Heart left ventricle (tissue), 16 donors: ENCODE data around the gene GTF3A. TPM values are rescaled to one million over a fixed set of nuclear protein-coding genes. Genes with fewer than 3 reads are reported as not detected.

Experiments used
- ATAC-seq, 4 donors: fragments of 200-7000 bp; cut with Tn5 transposase; one replicate each; pipeline ENCODE4 v1.9.1; 2020 to 2022; ENCODE audit warnings: moderate library complexity in 4 of 4, mild to moderate bottlenecking in 3 of 4, moderate number of reproducible peaks in 1 of 4
- DNase-seq, 5 donors: peaks; one replicate each; pipeline ENCODE4 v3.0.0-alpha.2; 2020
- H3K27ac ChIP-seq, 12 donors: fragments of 200-600 bp; sonication (generic) in 4 of 12; one replicate each; pipeline versions ENCODE4 v1.5.0 to v1.8.0; 2016 to 2022; ENCODE audit warnings: mild to moderate bottlenecking in 2 of 12
- H3K27me3 ChIP-seq, 9 donors: fragments of 200-600 bp; sonication (generic) in 2 of 9; one replicate each; pipeline versions ENCODE4 v1.5.1 to v1.8.0; 2016 to 2022; ENCODE audit warnings: mild to moderate bottlenecking in 3 of 9
- H3K36me3 ChIP-seq, 9 donors: fragments of 200-600 bp; sonication (generic) in 2 of 9; one replicate each; pipeline versions ENCODE4 v1.5.0 to v1.8.0; 2018 to 2022; ENCODE audit warnings: mild to moderate bottlenecking in 2 of 9
- H3K4me1 ChIP-seq, 12 donors: fragments of 200-600 bp; sonication (generic) in 4 of 12; one replicate each; pipeline versions ENCODE4 v1.5.0 to v1.8.0; 2016 to 2022; ENCODE audit warnings: mild to moderate bottlenecking in 3 of 12
- H3K4me3 ChIP-seq, 12 donors: fragments of 200-600 bp; sonication (generic) in 4 of 12; one replicate each; pipeline versions ENCODE4 v1.5.0 to v1.8.0; 2017 to 2022; ENCODE audit warnings: mild to moderate bottlenecking in 9 of 12, moderate library complexity in 4 of 12
- H3K9me3 ChIP-seq, 12 donors: fragments of 200-600 bp; sonication (generic) in 4 of 12; one replicate each; pipeline versions ENCODE4 v1.5.0 to v1.8.0; 2016 to 2022; ENCODE audit warnings: mild to moderate bottlenecking in 1 of 12
- POLR2A ChIP-seq, 2 donors: fragments of 450-650 bp; IDR thresholded peaks; one replicate each; pipeline ENCODE4 v1.6.1; 2017; ENCODE audit warnings: antibody characterized with exemption in 2 of 2, mild to moderate bottlenecking in 2 of 2, moderate library complexity in 2 of 2
- WGBS, 4 donors: extraction: QIAGEN DNeasy Blood & Tissue Kit in 2 of 4; methylation state at CpG; one replicate each; pipeline versions ENCODE4 v1.1.5 to v1.1.7; 2013 to 2018; 5-methylcytosine and 5-hydroxymethylcytosine counted together
- intact Hi-C, 10 donors: fragments of 100-400 bp; cut with DNase I; formaldehyde crosslinking; loops; one replicate each; pipeline versions ENCODE4 v1.11.1 to v1.14.2; 2022
- polyA plus RNA-seq, 2 donors: library from polyadenylated mRNA; stranded (reverse); fragments of 200-250 nt; gene quantifications; one replicate each; pipeline ENCODE4 v1.2.3, GENCODE V29; 2013
- total RNA-seq, 9 donors: library from RNA; depleted of rRNA in 2 of 9; stranded (reverse); fragments of >200 nt in 2 of 9; fragmentation: NEBNext Ultra II Directional in 3 of 9; extraction: Animal tissue kit (Norgen Biotek cat#: 25700) in 3 of 9; gene quantifications; one replicate each; pipeline versions ENCODE4 v1.1.0 to v1.2.4, GENCODE V29; 2016 to 2023
- TF ChIP-seq, protein P1 (sequence below), 12 donors: fragments of 200-600 bp; sonication (generic) in 4 of 12; IDR thresholded peaks; one replicate each; pipeline versions ENCODE4 v1.5.0 to v1.8.0; 2018 to 2022; ENCODE audit warnings: antibody characterized with exemption in 12 of 12, mild to moderate bottlenecking in 5 of 12
- donor health status: ischemic (EF 13 %, LVEDD 7.1; RV severe dilation, severe dysfunction).
- donor health status: healthy with polysubstance abuse.
- donor health status: DM: no; HTN: yes; CAD: no.
- donor health status: DM: no; HTN: no; CAD: no.
- donor health status: ischemic (EF 25% LVEDD 6.9; RV normal size, moderate dysfunction).
- donor health status: ischemic (EF 25% LVEDD 5.7; RV mildly dilated, moderate dysfunction).
- donor health status: healthy.
- donor health status: DM: yes; HTN: yes; CAD: no.
- donor health status: ischemic (EF 35%, LVEDD 5.7; RV mildly dilated, moderate dysfunction).
- donor health status: nonischemic (EF 11% LVEDD 7.7; RV severe dilation, severe dysfunction).
- donor health status: DM: yes; HTN: yes; CAD: no.
- donor health status: PGD.
- donor health status: ischemic (EF 29% LVEDD 5.4; RV normal size, mild dysfunction).
- donor health status: nonischemic (EF 23%, LVEDD 6.1; RV moderate dilation, normal function).

GTF3A gene
- total and polyA plus RNA-seq, 11 donors: 138 to 593 (median 201) TPM

DNA sequence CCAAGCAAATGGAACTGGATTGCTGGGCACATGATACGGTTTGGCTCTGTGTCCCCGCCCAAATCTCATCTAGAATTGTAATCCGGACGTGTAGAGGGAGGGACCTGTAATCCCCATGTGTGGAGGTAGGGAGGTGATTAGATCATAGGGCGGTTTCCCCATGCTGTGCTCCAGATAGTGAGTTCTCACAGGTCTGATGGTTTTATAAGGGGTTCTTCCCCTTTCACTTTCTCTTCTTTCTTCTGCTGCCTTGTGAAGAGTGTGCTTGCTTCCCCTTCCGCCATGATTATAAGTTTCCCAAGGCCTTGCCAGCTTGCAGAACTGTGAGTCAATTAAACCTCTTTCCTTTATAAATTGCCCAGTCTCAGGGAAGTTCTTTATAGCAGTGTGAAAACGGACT, 58.6 kb downstream of the GTF3A start:
- Histone ChIP-seq H3K27me3 (peaks cover 0 to 15% (median 0%) of the 10 kb centered on the region in 9 donors), H3K9me3 (peaks cover 0 to 7% (median 0%) of the 10 kb centered on the region in 12 donors), H3K4me1 (peaks cover 0 to 5% (median 0%) of the 10 kb centered on the region in 12 donors), H3K4me3 (peak overlapping the region in 1 of 12 donors; percentile 35), H3K27ac (peak overlapping the region in 1 of 12 donors; percentile 67), H3K36me3 (no peaks in the 10 kb centered on the region)
- DNase-seq (peak in 1 of 5 donors; percentile 34), ATAC-seq (peak in 3 of 4 donors; percentile 28 to 81 (median 54))
- WGBS, 4 donors: 81 to 87% (median 81%) methylated on average over 7 of the region's 7 CpGs
- intact Hi-C loops: no loop called here
- TF ChIP-seq, protein P1, sequence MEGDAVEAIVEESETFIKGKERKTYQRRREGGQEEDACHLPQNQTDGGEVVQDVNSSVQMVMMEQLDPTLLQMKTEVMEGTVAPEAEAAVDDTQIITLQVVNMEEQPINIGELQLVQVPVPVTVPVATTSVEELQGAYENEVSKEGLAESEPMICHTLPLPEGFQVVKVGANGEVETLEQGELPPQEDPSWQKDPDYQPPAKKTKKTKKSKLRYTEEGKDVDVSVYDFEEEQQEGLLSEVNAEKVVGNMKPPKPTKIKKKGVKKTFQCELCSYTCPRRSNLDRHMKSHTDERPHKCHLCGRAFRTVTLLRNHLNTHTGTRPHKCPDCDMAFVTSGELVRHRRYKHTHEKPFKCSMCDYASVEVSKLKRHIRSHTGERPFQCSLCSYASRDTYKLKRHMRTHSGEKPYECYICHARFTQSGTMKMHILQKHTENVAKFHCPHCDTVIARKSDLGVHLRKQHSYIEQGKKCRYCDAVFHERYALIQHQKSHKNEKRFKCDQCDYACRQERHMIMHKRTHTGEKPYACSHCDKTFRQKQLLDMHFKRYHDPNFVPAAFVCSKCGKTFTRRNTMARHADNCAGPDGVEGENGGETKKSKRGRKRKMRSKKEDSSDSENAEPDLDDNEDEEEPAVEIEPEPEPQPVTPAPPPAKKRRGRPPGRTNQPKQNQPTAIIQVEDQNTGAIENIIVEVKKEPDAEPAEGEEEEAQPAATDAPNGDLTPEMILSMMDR (IDR thresholded peaks at IDR 0.05): no peak
- TF ChIP-seq POLR2A (IDR thresholded peaks at IDR 0.05): no peak

- H3K4me3 ChIP-seq: no peak overlapping the region
- no peak for ATAC-seq
- peaks cover 0 to 15% (median 0%) of the 10 kb centered on the region in 9 donors for H3K27me3 ChIP-seq
- WGBS, 4 donors: 90 to 95% (median 93%) methylated on average over 9 to 11 of the region's 11 CpGs
- no peak for DNase-seq
- H3K4me1 ChIP-seq: peaks cover 0 to 5% (median 0%) of the 10 kb centered on the region in 12 donors
- peaks cover 0 to 7% (median 0%) of the 10 kb centered on the region in 12 donors for H3K9me3 ChIP-seq
- TF ChIP-seq, protein P1 (IDR thresholded peaks at IDR 0.05): no peak
- no peak for TF ChIP-seq POLR2A (IDR thresholded peaks at IDR 0.05)
- H3K27ac ChIP-seq: peak overlapping the region in 1 of 12 donors; percentile 66
- intact Hi-C loops: no loop called here
- H3K36me3 ChIP-seq: no peaks in the 10 kb centered on the region
Measured at GRCh38 chr13:27483421-27483820, 59.0 kb downstream of the GTF3A start.

Other genes starting within 250 kb of the GTF3A start
- gene RPL21, start 173.1 kb upstream of the GTF3A start, total RNA-seq: 100 to 1,000 TPM; 292 to 825 (median 609) TPM
- 1,000 to 10,000 TPM in 1 of 2 donors, 100 to 1,000 TPM in 1; 459 to 1,593 TPM for gene RPL21, start 173.1 kb upstream of the GTF3A start, polyA plus RNA-seq
- gene RASL11A, start 153.8 kb upstream of the GTF3A start, total RNA-seq: 10 to 100 TPM in 3 of 9 donors, 1 to 10 TPM in 6; 2.9 to 13.7 (median 5.4) TPM
- gene RASL11A, start 153.8 kb upstream of the GTF3A start, polyA plus RNA-seq: 1 to 10 TPM; 3.5 to 7.9 TPM
- 100 to 1,000 TPM; 101 to 252 (median 123) TPM for gene MTIF3, start 25.9 kb downstream of the GTF3A start, total RNA-seq
- 100 to 1,000 TPM; 136 to 257 TPM for gene MTIF3, start 25.9 kb downstream of the GTF3A start, polyA plus RNA-seq
- gene LNX2, start 195.9 kb downstream of the GTF3A start, total RNA-seq: 10 to 100 TPM; 10.7 to 18.7 (median 14.9) TPM
- gene LNX2, start 195.9 kb downstream of the GTF3A start, polyA plus RNA-seq: 1 to 10 TPM; 3.6 to 9.3 TPM
- 100 to 1,000 TPM in 2 of 9 donors, 10 to 100 TPM in 7; 70.1 to 103 (median 87.4) TPM for gene POLR1D, start 197.3 kb downstream of the GTF3A start, total RNA-seq
- 100 to 1,000 TPM in 1 of 2 donors, 10 to 100 TPM in 1; 68.4 to 152 TPM for gene POLR1D, start 197.3 kb downstream of the GTF3A start, polyA plus RNA-seq